Measurements from ENCODE around the gene DNAJB2. TPM values are rescaled to one million over a fixed set of nuclear protein-coding genes. Genes with fewer than 3 reads are reported as not detected.

The DNAJB2 gene
- total RNA-seq, 4 donors from 2014 or later: 33.3 to 84.8 (median 50.7) TPM

GRCh38 chr2:219302412-219302968 is 23.3 kb downstream of the DNAJB2 start:
- WGBS: 75% methylated on average over 9 of the region's 11 CpGs
- H3K36me3 ChIP-seq: no peaks in the 10 kb centered on the region
- TF ChIP-seq EP300 (IDR thresholded peaks at IDR 0.05) (no peak), POLR2AphosphoS5 (IDR thresholded peaks at IDR 0.05) (no peak), POLR2A (IDR thresholded peaks at IDR 0.05; ENCODE audit: low read depth) (no peak), CTCF (IDR thresholded peaks at IDR 0.05) (no peak)
- no peaks in the 10 kb centered on the region for H3K9me3 ChIP-seq
- no peak for DNase-seq (ENCODE audit: extremely low spot score)
- H3K4me1 ChIP-seq: peaks cover 0 to 7% (median 6%) of the 10 kb centered on the region in 4 donors
- no peak overlapping the region for H3K27ac ChIP-seq (replicated peaks in 1 of 4)
- H3K27me3 ChIP-seq: peaks cover 0 to 60% (median 2%) of the 10 kb centered on the region in 4 donors
- intact Hi-C loops (cut with DNase I): loop anchor here (5.0 to 10.0 kb wide), 2 partner anchors 40 to 248 kb away; no protein-coding TSS in a partner anchor
- no peak overlapping the region for H3K4me3 ChIP-seq

- peaks cover 0 to 11% (median 9%) of the 10 kb centered on the region in 4 donors for H3K4me1 ChIP-seq
- H3K36me3 ChIP-seq: no peaks in the 10 kb centered on the region
- DNase-seq (ENCODE audit: extremely low spot score): no peak
- H3K27ac ChIP-seq (replicated peaks in 1 of 4): no peak overlapping the region
- intact Hi-C loops (cut with DNase I): loop anchor here (5.0 to 10.0 kb wide), 2 partner anchors 42 to 249 kb away; no protein-coding TSS in a partner anchor
- H3K27me3 ChIP-seq: peaks cover 0 to 74% (median 11%) of the 10 kb centered on the region in 4 donors
- H3K4me3 ChIP-seq: no peak overlapping the region
- no peaks in the 10 kb centered on the region for H3K9me3 ChIP-seq
- TF ChIP-seq CTCF (IDR thresholded peaks at IDR 0.05) (no peak), POLR2A (IDR thresholded peaks at IDR 0.05; ENCODE audit: low read depth) (no peak), POLR2AphosphoS5 (IDR thresholded peaks at IDR 0.05) (no peak), EP300 (IDR thresholded peaks at IDR 0.05) (no peak)
- 57% methylated on average over 2 of the region's 2 CpGs for WGBS
Measured at GRCh38 chr2:219304223-219304622, 25.1 kb downstream of the DNAJB2 start.

GRCh38 chr2:219306047-219306446 is 26.9 kb downstream of the DNAJB2 start:
- H3K4me1 ChIP-seq: peaks cover 0 to 13% (median 11%) of the 10 kb centered on the region in 4 donors
- intact Hi-C loops (cut with DNase I): loop anchor here (10.0 kb wide), 1 partner anchor 251 kb away; no protein-coding TSS in a partner anchor
- H3K27me3 ChIP-seq: peaks cover 0 to 77% (median 22%) of the 10 kb centered on the region in 4 donors
- DNase-seq (ENCODE audit: extremely low spot score): no peak
- WGBS: 78% methylated on average over 1 of the region's 1 CpG
- no peak for TF ChIP-seq CTCF (IDR thresholded peaks at IDR 0.05)
- no peak for TF ChIP-seq POLR2A (IDR thresholded peaks at IDR 0.05; ENCODE audit: low read depth)
- no peak for TF ChIP-seq EP300 (IDR thresholded peaks at IDR 0.05)
- TF ChIP-seq POLR2AphosphoS5 (IDR thresholded peaks at IDR 0.05): no peak
- no peaks in the 10 kb centered on the region for H3K36me3 ChIP-seq
- no peaks in the 10 kb centered on the region for H3K9me3 ChIP-seq
- H3K27ac ChIP-seq (replicated peaks in 1 of 4): no peak overlapping the region
- H3K4me3 ChIP-seq: no peak overlapping the region

- Histone ChIP-seq H3K27ac (replicated peaks in 1 of 4) (no peak overlapping the region), H3K36me3 (no peaks in the 10 kb centered on the region), H3K27me3 (peaks cover 0 to 77% (median 22%) of the 10 kb centered on the region in 4 donors), H3K4me1 (peaks cover 0 to 13% (median 11%) of the 10 kb centered on the region in 4 donors), H3K9me3 (no peaks in the 10 kb centered on the region), H3K4me3 (no peak overlapping the region)
- WGBS: 5% methylated on average over 35 of the region's 45 CpGs
- no peak for DNase-seq (ENCODE audit: extremely low spot score)
- intact Hi-C loops (cut with DNase I): loop anchor here (10.0 kb wide), 1 partner anchor 254 kb away; no protein-coding TSS in a partner anchor
- TF ChIP-seq POLR2A (IDR thresholded peaks at IDR 0.05; ENCODE audit: low read depth): no peak
- TF ChIP-seq CTCF (IDR thresholded peaks at IDR 0.05): no peak
- no peak for TF ChIP-seq EP300 (IDR thresholded peaks at IDR 0.05)
- no peak for TF ChIP-seq POLR2AphosphoS5 (IDR thresholded peaks at IDR 0.05)
Measured at GRCh38 chr2:219308142-219309101, 29.3 kb downstream of the DNAJB2 start.

Data from esophagus muscularis mucosa (tissue), 4 donors.